HG03342 (cell line): ENCODE measurements around the gene RNF182.
"Not testable (repeated sequence)": the region's sequence is repeated elsewhere in the genome, so short reads cannot be mapped to it uniquely, and the experiment has no call there.

ENCODE experiments used
- ATAC-seq: cut with Tn5 transposase; IDR thresholded peaks from one replicate; pipeline ENCODE4 v1.9.1; 2021; ENCODE audit warnings: mild to moderate bottlenecking, moderate library complexity; ENCODE audit not compliant: unreplicated experiment

Gene RNF182

GRCh38 chr6:13916230-13916944 is 8.4 kb upstream of the RNF182 start:
- no peak for ATAC-seq

GRCh38 chr6:13917141-13917540 is 7.6 kb upstream of the RNF182 start:
- no peak for ATAC-seq

- ATAC-seq = no peak
Observed at GRCh38 chr6:13918686-13919250, 6.0 kb upstream of the RNF182 start.

DNA sequence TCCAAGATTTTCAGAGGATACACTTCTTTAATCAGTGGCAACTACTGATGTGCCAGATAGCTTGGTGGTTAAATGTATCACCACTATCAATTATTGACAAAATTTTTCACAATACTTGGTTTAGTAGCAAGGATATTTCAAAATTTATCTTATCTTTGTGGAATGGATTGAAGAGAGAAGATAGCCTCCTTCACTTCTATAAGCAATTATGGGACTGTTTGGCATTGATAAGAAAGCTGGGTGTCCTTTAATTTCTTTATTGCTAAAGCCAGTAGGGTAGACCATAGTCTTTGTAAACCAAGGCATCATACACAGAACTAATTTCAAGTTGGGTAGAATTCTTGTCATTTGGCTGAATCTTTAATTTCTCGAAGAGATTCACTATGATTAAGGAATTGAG is 4.9 kb upstream of the RNF182 start:
- ATAC-seq = no peak

- ATAC-seq = no peak
Observed at GRCh38 chr6:13920552-13920951, 4.2 kb upstream of the RNF182 start.

DNA sequence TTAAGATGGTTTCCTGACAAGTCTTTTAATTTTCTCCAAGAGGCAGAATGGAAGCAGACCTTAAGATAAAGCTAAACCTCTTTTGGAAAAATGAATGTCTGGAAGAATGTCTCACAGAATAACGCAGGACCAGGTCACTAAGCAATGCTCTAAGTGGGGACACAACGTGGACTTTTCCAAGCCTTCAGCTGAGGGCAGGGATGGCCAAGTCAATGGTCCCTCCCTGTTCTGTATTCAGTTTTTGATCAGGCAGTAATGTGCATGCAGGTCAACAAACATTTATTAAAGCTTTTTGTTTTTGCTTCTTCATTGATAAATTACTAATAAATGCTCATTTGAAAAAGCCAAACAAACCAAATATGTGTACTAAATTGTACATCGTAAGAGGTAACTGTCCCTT is 2.0 kb upstream of the RNF182 start:
- ATAC-seq = no peak

DNA sequence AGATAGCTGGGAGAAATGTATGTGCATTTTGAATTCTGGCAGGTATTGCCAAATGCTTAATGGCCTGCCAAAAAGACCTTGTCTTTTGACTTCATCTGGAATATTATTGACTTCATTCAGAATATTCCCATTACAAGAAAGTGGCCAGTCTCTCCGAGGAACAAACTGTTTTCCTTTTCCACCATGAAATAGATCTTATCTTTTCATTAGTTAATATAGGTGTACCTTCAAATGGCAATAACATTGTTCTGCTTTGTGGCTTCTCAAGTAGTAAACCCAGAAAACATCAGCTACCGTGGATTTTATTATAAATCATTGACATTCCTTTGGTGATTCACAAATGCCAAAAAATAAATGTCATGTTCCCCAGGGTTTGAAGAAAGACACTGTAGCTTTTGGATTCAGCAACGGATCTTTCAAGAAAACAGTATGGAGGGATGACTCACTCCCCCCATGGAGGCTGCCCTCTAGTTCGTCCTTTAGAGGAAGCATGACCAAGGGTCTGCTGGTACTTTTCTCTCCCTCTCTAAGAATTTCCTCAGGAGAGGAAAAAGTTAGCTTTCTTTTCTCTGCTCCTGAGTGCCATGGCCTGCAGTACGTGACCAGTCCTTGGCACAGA is 1.1 kb upstream of the RNF182 start:
- no peak for ATAC-seq

DNA sequence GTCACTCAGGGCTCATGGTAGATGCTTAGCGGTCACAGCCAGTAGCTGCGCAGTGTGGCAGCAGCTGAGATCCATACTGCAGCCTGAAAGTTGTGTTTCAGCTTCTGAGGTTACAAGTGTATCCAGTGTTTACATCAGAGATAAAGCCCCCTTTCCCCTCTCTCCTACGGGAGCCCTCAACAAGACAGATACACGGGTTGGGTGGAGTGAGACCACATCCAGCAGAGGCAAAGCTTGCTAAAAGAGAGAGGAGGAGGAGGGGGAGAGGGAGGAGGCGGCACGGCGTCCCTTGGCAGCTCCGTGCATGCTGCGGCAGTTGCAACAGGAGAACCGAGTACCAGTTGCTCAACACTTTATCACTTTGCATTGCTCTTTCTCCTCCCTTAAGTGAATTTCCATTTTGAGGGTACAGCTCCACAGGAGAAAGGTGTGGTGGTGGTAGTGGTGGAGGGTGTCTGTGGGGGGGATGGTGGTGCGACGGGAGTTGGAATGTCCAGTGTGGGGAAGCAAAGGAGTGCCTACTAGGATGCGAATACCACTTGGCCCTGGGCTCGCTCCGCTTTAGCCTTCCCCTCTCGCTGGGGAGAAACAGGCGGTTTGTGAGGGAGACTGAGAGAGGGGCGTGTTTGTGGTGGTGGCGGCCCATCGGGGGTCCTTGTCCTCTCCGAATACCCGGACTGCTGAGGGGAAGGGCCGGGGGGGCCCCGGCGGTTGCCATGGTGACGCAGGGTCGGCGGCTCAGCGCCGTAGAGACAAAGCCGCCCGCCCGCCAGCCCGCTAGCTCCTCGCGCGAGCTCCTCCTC is 405 bp upstream of the RNF182 start:
- ATAC-seq = no peak

DNA sequence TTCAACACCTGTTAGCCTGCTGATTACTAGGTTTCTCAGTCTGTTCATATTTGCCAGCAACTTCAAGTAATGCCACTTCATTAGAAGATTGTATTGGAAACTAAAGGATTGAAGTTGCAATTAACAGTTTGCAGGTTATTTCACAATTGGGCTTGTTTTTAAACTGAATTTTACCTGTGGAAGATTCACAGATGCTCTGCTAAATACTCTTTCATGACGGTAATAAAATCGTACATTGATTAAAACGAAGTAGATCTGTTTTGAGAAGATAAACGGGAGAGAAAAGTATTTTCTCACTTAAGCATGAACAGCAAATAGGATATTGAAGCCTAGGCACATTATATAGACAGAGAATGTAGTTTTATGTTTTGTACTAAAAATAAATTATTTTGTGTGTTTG is 1.6 kb downstream of the RNF182 start:
- ATAC-seq = no peak

DNA sequence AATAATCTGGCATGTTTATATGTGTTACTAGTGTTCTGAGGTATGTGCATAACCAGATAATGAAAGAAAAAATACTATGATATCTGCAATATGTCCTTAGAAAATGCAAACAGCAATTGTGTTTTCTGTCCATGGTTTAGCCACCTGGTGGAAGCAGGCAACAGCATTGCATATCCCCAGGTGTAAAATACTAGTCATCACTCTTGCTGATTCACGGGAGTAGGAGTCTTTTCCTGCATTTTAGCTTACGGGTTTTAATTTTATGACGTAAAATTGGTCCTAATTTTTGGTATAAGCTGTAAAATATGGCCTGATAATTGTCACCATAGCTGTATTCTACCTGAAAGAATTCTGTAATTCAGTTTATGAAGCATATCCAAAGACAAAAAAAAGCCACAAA is 2.5 kb downstream of the RNF182 start:
- ATAC-seq = no peak

DNA sequence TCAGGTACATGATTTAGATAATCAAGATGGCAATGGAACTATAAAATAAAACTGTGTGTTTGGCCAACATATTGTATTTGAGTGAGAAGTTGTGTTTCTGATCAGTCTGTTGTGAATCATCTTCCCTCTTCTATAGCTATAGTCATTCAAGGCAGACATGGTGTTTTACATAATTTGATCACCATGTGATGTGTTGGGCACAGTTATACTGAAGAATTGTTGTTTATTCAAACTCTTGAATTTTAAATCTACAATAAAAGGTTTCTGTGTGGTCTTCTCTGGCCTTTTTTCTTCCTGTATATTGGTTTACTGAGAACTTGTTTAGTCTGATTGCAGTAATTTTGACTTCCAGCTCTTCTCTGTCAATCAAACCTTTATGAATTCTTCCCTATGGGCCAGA is 4.4 kb downstream of the RNF182 start:
- no peak for ATAC-seq

DNA sequence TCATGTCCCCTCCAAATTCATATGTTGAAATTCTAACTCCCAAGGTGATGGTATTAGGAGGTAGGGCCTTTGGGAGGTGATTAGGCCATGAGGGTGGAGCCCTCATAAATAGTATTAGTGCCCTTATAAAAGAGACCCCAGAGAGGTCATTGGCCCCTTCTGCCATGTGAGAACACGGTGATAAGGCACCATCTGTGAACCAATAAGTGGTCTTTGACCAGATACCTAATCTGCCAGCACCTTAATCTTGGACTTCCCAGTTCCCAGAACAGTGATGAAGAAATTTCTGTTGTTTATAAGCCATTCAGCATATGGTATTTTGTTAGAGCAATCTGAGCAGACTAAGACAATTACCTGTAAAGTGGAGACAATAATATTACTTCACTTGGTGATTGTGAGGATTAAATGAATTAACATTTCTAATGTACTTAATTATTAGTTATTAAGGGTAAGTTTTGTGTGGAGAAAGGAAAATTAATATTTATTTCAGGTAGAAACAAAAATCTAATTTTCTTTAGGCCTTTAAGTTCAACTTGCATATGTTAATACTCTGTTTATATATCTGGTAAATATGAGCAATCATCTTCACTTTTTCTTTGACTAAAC is 7.1 kb downstream of the RNF182 start:
- no peak for ATAC-seq

GRCh38 chr6:13932785-13933184 is 8.0 kb downstream of the RNF182 start:
- ATAC-seq = no peak

- no peak for ATAC-seq
Observed at GRCh38 chr6:13934721-13935120, 10.0 kb downstream of the RNF182 start.

DNA sequence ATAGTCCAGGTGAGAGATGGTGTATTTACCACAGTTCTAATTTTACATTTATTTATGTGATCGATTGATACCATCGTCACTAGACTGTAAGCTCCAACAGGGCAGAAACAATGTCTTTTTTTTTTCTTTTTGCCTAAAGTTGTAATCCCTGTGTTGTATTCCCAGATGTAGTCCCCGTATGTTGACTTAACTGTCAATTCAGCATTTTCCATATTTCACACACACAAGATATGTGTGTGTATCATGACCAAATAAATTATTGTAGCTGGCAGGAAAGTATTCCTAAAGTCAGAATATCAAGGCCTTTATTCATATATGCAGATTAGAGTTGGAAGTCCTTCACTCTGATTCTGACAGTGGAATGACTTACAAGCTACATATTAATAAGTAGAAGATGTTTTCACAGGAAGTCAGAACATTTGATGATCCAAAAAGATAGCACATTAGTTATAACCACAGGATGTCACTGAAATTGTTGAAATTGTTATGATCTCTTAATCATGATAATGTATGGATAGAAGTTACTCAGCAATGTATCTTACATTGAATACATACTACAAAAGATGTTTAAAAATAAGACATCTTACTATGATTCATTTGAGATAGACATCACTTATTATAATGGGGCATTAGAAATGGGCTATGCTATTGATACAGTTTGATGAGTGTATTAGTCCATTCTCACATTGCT is 10.6 kb downstream of the RNF182 start:
- ATAC-seq = no peak

- ATAC-seq = not testable (repeated sequence)
Observed at GRCh38 chr6:13935881-13936261, 11.1 kb downstream of the RNF182 start.

DNA sequence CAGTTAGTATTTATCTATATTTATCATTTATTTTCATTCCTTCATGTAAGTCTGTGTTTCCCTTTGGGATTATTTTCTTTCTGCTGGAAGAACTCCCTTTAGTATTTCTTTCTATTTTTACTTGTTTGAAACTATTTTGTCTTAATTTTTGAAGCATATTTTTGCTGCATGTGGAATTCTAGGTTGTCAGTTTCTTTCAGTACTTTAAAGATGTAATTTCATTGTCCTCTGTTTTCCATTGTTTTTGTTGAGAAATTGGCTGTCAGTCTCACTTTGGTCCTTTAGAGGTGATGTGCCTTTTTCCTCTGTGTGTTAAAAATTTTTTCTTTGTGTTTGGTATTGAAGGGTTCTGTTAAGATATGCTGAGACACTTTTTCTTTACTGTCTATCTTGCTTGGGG is 17.1 kb downstream of the RNF182 start:
- no peak for ATAC-seq

- no peak for ATAC-seq
Observed at GRCh38 chr6:13943943-13944342, 19.2 kb downstream of the RNF182 start.

DNA sequence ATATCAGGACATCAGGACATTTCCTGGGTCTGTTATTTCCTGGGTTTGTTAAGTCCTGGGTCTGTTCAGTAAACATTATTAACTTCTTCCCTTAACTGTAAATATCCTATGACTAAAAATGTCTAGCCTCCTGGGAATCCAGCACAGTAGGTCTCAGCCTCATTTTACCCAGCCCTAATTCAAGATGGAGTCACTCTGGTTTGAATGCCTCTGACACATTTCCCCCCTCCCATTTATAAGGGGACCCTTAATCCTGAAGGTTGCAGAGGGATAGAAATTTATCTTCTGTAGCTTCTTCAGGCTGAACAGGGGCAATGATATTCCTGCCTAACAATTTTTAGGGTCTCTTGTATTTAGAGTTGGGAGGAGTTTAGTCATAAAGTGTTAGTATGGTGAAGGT is 21.8 kb downstream of the RNF182 start:
- no peak for ATAC-seq

- no peak for ATAC-seq
Observed at GRCh38 chr6:13947611-13948178, 22.9 kb downstream of the RNF182 start.
